Prostate gland (tissue), 2 donors: ENCODE results near the gene RECK. TPM values are rescaled to one million over a fixed set of nuclear protein-coding genes. Genes with fewer than 3 reads are reported as not detected.

Experiments
- DNase-seq: peaks from one replicate; pipeline ENCODE4 v3.0.0-alpha.2; 2019; ENCODE audit warnings: low spot score
- H3K27ac ChIP-seq, 2 donors: fragments of 200-600 bp; sonication (generic); 2 replicates each; pipeline ENCODE4 v1.5.1; 2017 to 2019
- H3K27me3 ChIP-seq: fragments of 200-600 bp; sonication (generic); replicated peaks from 2 replicates; pipeline ENCODE4 v1.5.1; 2019; ENCODE audit not compliant: insufficient read depth
- H3K36me3 ChIP-seq, 2 donors: fragments of 200-600 bp; sonication (generic); 1 replicate in 1 of 2; 2 replicates in 1 of 2; pipeline versions ENCODE4 v1.5.1 to v1.8.1; 2017 to 2019
- H3K4me1 ChIP-seq: fragments of 200-600 bp; sonication (generic); replicated peaks from 2 replicates; pipeline ENCODE4 v1.5.1; 2019
- H3K4me3 ChIP-seq, 2 donors: fragments of 200-600 bp; sonication (generic); 2 replicates each; pipeline ENCODE4 v1.5.1; 2017 to 2019
- H3K9me3 ChIP-seq: fragments of 200-600 bp; sonication (generic); 2 replicates; pipeline ENCODE4 v1.5.1; 2017
- POLR2A ChIP-seq: fragments of 450-650 bp; IDR thresholded peaks from one replicate; pipeline ENCODE4 v1.6.1; 2016; ENCODE audit warnings: antibody characterized with exemption, mild to moderate bottlenecking
- POLR2AphosphoS5 ChIP-seq: sonication (generic); formaldehyde crosslinking; IDR thresholded peaks from one replicate; pipeline ENCODE4 v1.6.1; 2017; ENCODE audit warnings: antibody characterized with exemption
- WGBS: methylation state at CpG from one replicate; pipeline ENCODE4 v1.1.5; 2018; 5-methylcytosine and 5-hydroxymethylcytosine counted together
- intact Hi-C: fragments of 100-400 bp; cut with DNase I; formaldehyde crosslinking; loops from one replicate; pipeline ENCODE4 v1.14.2; 2022
- total RNA-seq, 2 donors: library from RNA; depleted of rRNA; stranded (reverse); fragments of >200 nt; gene quantifications; one replicate each; pipeline ENCODE4 v1.1.0, GENCODE V29; 2016
- TF ChIP-seq, protein P1 (sequence below), 4 experiments: fragments of 200-600 bp in 2 of 4; fragments of 450-650 bp in 2 of 4; sonication (generic) in 2 of 4; IDR thresholded peaks; 1 replicate in 3 of 4; 2 replicates in 1 of 4; pipeline ENCODE4 v1.5.1; 2016 to 2019; ENCODE audit warnings: antibody characterized with exemption in 4 of 4, mild to moderate bottlenecking in 2 of 4, moderate library complexity in 2 of 4

RECK gene
- total RNA-seq, 2 donors from 2014 or later = 6.1 to 7.7 TPM

DNA sequence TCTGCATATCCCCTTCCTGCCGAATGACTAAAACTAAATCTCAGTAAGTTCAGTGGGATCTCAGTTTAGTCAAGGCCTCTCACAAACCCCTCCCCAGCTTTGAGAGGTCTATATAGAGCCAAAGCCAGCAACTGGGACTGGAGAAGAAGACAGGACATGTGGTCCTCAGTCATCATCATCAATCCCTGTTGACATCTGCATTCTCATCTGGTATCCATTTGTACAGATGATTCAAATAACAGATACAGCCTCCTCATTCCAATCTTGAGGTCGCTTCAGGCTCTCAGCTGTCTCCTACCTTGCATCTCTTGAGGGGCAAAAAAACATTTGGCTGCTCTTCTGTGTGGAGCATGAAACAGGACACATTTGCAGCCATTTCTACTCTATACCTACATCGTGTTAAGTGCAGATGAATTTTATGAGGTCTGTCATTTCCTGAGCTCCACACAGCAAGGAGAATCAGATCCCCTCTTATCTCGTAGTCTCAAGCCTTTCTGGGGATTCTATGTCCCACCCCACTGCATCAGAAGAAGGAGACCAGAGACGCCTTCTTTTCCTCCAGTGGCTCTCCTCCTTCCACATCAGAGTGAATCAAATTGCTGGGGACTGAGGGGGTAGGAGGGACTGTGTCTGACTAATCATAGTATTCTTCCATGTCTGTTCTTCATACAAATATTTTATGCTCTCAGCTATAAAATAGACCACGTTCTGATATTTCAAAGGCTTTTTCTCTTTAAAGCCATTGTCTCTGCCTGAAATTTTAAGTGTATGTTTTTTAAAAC, 4.7 kb upstream of the RECK start:
- intact Hi-C loops = no loop called here
- no peaks in the 10 kb centered on the region for H3K36me3 ChIP-seq
- H3K4me3 ChIP-seq = no peak overlapping the region
- TF ChIP-seq POLR2A (no peak), POLR2AphosphoS5 (no peak)
- TF ChIP-seq, protein P1, sequence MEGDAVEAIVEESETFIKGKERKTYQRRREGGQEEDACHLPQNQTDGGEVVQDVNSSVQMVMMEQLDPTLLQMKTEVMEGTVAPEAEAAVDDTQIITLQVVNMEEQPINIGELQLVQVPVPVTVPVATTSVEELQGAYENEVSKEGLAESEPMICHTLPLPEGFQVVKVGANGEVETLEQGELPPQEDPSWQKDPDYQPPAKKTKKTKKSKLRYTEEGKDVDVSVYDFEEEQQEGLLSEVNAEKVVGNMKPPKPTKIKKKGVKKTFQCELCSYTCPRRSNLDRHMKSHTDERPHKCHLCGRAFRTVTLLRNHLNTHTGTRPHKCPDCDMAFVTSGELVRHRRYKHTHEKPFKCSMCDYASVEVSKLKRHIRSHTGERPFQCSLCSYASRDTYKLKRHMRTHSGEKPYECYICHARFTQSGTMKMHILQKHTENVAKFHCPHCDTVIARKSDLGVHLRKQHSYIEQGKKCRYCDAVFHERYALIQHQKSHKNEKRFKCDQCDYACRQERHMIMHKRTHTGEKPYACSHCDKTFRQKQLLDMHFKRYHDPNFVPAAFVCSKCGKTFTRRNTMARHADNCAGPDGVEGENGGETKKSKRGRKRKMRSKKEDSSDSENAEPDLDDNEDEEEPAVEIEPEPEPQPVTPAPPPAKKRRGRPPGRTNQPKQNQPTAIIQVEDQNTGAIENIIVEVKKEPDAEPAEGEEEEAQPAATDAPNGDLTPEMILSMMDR (IDR thresholded peaks at IDR 0.05) = no peak
- no peaks in the 10 kb centered on the region for H3K9me3 ChIP-seq
- no peaks in the 10 kb centered on the region for H3K4me1 ChIP-seq
- 72% methylated on average over 6 of the region's 6 CpGs for WGBS
- DNase-seq = no peak
- H3K27me3 ChIP-seq = no peaks in the 10 kb centered on the region
- no peak overlapping the region for H3K27ac ChIP-seq

DNA sequence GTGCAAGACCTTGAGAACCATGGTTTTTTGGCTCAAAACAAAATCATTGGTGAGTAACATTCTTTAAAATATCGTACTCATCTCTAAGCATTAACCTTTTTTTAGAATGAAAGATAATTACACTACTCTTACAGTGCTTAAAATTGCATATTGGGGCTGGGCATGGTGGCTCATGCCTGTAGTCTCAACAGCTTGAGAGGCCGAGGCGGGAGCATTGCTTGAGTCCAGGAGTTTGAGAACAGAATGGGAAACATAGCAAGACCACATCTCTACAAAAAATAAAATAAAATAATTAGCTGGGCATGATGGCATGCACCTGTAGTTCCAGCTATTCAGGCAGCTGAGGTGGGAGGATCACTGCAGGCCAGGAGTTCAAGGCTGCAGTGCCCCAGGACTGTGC, 2.9 kb upstream of the RECK start:
- H3K4me1 ChIP-seq = no peaks in the 10 kb centered on the region
- H3K9me3 ChIP-seq = no peaks in the 10 kb centered on the region
- H3K27me3 ChIP-seq = no peaks in the 10 kb centered on the region
- H3K4me3 ChIP-seq = no peak overlapping the region
- H3K27ac ChIP-seq = no peak overlapping the region
- TF ChIP-seq, protein P1 (IDR thresholded peaks at IDR 0.05) = no peak
- TF ChIP-seq POLR2AphosphoS5 (no peak), POLR2A (no peak)
- H3K36me3 ChIP-seq = no peaks in the 10 kb centered on the region
- intact Hi-C loops = no loop called here
- WGBS = 92% methylated on average over 3 of the region's 3 CpGs
- DNase-seq = no peak

DNA sequence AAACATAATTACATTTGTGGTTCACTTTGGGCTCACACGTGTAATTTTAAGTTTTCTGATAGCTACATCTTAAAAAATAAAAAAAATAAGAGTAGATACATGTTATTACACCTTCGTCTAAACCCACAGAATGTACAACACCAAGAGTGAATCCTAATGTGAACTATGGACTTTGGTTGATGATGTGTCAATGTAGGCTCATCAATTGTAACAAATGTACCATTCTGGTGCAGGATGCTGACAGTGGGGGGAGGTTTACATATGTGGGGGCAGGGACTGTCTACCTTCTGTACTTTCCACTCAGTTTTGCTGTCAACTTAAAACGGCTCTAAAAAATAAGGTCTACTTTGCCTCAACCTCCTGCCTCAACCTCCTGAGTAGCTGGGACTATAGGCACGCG, 2.5 kb upstream of the RECK start:
- no peaks in the 10 kb centered on the region for H3K27me3 ChIP-seq
- 88% methylated on average over 5 of the region's 5 CpGs for WGBS
- intact Hi-C loops = no loop called here
- TF ChIP-seq POLR2A = no peak
- TF ChIP-seq, protein P1 (IDR thresholded peaks at IDR 0.05) = no peak
- no peak for TF ChIP-seq POLR2AphosphoS5
- no peaks in the 10 kb centered on the region for H3K9me3 ChIP-seq
- no peak overlapping the region for H3K4me3 ChIP-seq
- no peaks in the 10 kb centered on the region for H3K4me1 ChIP-seq
- no peak for DNase-seq
- no peak overlapping the region for H3K27ac ChIP-seq
- H3K36me3 ChIP-seq = no peaks in the 10 kb centered on the region

DNA sequence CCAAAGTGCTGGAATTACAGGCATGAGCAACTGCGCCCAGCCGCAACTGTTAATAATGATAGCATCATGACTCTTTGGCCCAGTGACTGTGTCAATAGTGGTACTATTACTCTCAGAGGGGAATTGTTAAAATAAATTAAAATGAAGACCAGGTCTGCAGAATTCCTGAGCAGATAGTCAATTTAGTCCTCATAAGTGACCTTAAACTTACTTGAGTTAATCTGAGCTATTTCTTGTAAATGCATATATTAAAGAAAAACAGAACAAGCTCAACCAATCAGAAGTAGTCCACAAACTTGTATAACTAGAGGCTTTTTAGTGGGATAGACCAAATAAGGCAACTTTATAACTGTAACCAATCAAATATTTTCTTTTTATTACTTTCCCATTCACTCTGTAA, 1.7 kb upstream of the RECK start:
- intact Hi-C loops = no loop called here
- TF ChIP-seq POLR2A = no peak
- TF ChIP-seq POLR2AphosphoS5 = no peak
- TF ChIP-seq, protein P1 (IDR thresholded peaks at IDR 0.05) = no peak

DNA sequence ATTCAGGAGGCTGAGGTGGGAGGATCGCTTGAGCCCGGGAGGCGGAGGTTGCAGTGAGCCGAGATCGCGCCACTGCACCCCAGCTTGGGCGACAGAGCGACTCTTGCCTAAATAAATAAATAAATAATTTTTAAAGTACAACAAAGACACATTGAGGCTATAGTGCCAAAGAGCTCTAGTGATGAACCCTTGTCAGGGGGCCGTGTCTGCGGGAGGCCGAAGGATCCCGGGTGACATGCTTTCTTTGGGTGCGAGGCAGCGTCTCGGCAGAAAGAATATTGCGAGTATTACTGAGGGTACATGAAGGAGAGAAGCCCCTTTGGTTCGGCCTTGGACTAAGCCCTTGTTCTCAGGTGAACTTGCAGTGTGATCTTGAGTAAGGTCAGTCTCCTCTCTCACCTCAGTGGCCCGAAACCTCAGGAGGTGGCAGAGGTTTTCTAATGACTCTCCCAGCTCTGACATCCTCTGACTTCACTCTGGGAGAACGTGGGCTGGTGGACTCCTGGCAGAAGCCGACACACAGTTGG, 397 bp upstream of the RECK start:
- no peak for DNase-seq
- Histone ChIP-seq H3K4me1 (no peaks in the 10 kb centered on the region), H3K9me3 (no peaks in the 10 kb centered on the region), H3K27me3 (no peaks in the 10 kb centered on the region), H3K4me3 (peak overlapping the region; percentile 89 to 95), H3K36me3 (no peaks in the 10 kb centered on the region), H3K27ac (peak overlapping the region in 1 of 2 donors; percentile 72)
- TF ChIP-seq, protein P1 (IDR thresholded peaks at IDR 0.05) = no peak
- TF ChIP-seq POLR2AphosphoS5 (no peak), POLR2A (no peak)
- WGBS = 60% methylated on average over 20 of the region's 20 CpGs
- intact Hi-C loops = no loop called here

More for the DNA sequence above, 1.7 kb upstream of the RECK start:
- 93% methylated on average over 2 of the region's 2 CpGs for WGBS
- DNase-seq = no peak
- H3K36me3 ChIP-seq = no peaks in the 10 kb centered on the region
- H3K4me1 ChIP-seq = no peaks in the 10 kb centered on the region
- H3K27ac ChIP-seq = no peak overlapping the region
- H3K9me3 ChIP-seq = no peaks in the 10 kb centered on the region
- H3K4me3 ChIP-seq = no peak overlapping the region
- no peaks in the 10 kb centered on the region for H3K27me3 ChIP-seq
